NCI-H187 treated with DMSO at 0.1 percent for 48 hours (cell line): ENCODE measurements around the gene ITPR2.
"Not testable (repeated sequence)": the region's sequence is repeated elsewhere in the genome, so short reads cannot be mapped to it uniquely, and the experiment has no call there.

ENCODE experiments used
- DNase-seq: peaks from one replicate; lab custom pipeline; 2025; lab: John Stamatoyannopoulos, UW

Gene ITPR2

DNA sequence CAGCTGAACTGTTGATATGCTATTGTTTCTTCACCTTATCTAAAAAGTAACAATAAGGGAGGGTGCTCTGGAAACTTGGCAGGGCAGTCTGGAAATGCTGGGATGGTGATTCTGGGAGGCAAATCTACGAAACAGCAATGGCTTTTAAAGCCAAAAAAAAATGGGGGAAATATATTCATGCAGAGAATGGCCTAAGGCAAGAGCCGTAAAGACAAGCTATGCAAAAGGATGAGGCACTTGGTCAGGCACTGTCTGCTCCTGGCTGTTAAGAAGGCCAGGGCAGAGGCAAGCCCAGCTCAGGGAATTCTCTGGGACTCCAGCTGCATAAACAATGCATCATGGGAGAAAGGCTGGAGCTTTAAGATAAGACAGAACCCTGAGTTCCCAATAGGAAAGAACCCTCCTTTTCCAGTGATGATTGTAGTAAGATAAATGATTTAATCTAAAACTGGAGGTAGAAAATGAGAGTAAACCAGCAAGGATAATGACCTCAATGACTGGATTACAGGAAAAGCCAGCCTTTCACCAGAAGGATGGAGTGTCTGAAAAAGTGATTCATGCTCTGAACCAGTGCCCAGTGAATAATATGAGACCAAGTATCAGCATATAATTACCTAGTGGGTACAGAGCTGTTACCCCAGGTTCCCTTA is 46.0 kb downstream of the ITPR2 start:
- no peak for DNase-seq

DNA sequence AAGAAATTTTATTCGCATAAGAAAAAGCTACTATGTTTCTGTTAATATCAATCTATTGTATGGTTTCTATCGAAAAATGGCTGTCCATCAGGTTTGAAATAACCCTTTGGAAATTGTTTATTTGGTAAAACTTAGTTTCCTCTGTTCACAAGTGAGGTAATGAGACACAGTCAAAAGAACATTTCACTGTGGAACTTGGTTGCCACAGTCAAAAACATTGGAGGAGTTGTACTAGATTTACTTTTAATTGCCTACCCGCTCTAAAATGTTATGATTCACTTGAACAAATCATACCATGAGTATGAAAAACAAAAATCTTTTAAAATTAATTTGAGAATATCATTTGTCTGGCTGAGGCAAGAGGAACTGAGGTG is 46.5 kb downstream of the ITPR2 start:
- DNase-seq = no peak

GRCh38 chr12:26783816-26784379 is 49.1 kb downstream of the ITPR2 start:
- not testable (repeated sequence) for DNase-seq

- no peak for DNase-seq
These were observed 49.9 kb downstream of the ITPR2 start for GRCh38 chr12:26783131-26783526.

DNA sequence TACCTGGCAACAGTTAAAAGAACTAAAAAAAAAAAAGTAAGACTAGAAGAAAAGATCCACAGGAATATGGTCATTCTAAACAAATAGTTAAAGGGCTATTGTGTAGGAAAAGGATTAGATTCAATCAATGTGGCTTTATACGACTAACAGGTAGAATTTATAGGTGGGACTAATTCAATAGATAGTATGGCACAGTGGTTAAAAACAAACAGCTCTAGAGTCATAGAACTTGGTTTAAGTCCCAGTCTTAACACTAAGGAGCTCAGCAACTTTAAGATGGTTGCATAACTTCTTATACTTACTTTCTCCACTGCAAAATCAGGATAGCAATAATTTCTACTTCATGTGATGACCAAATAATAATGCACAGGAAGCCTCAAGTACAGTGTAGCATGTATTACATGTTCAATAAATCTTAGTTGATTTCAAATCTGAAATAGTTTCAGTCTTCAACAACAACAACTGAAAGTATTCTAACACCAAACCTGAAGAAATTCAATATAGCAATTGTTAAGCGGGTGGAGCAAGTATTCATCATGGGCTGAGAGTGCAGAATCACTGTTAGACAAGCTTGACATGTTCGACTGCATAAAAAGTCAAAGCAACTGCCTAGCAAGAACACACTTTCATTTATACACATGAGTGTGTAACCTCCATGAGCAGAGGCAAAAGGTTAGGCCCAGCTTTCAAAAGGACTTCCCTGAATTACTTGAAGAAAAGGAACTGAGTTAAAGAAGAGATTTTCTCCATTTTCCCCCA is 50.4 kb downstream of the ITPR2 start:
- DNase-seq = no peak

- not testable (repeated sequence) for DNase-seq
These were observed 52.3 kb downstream of the ITPR2 start for GRCh38 chr12:26780656-26781055.

DNA sequence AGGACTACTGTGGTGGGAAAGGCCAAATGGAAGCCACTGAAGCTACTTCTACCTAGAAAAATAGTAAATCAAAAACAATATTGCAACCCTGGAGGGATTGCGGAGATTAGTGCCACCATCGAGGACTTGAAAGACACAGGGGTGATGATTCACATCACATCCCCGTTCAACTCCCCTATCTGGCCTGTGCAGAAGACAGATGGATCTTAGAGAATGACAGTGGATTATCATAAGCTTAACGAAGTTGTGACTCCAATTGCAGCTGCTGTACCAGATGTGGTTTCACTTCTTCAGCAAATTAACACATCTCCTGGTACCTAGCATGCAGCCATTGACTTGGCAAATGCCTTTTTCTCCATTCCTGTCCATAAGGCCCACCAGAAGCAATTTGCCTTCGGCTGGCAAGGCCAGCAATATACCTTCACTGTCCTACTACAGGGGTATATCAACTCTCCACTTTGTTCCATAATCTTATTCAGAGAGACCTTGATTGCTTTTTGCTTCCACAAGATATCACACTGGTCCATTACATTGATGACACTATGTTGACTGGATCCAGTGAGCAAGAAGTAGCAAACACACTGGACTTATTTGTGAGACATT is 54.7 kb downstream of the ITPR2 start:
- DNase-seq = not testable (repeated sequence)

DNA sequence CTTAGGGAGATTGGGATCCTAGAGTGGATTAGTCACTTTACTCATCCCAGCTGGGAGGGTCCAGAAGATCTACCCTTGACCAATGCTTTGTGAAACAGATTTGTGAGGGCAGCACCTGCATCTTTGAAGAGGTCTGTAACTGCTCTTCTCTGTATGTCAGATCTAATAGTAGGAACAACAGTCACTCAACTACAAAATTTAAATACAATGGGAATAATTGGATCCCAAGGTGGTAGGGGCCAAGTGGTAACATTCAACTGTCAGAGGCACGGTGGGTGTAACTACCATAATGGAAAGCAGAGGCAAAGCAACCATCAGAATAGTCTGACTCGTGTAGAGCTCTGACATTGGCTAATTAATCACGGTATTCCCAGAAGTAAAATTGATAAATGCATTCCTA is 55.8 kb downstream of the ITPR2 start:
- no peak for DNase-seq

DNA sequence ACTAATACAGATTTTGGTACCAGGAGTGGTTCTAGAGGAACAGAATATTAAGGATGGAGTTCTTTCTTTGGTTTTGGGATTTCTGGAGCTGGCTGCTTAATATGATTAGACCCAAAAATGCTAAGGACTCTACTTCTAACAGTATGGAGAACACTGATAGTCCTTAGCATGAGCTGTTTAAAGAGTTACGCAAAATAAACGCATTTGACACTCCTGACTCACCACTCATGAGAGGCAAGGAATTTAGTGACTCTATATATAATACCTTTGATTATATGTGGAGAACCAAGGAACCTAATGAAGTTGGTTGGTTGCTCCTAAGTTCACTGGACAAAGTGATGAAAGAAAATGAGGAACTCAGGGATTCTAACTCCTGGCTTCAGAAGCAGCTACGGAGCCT is 57.0 kb downstream of the ITPR2 start:
- not testable (repeated sequence) for DNase-seq

GRCh38 chr12:26773313-26774104 is 59.5 kb downstream of the ITPR2 start:
- DNase-seq = no peak

DNA sequence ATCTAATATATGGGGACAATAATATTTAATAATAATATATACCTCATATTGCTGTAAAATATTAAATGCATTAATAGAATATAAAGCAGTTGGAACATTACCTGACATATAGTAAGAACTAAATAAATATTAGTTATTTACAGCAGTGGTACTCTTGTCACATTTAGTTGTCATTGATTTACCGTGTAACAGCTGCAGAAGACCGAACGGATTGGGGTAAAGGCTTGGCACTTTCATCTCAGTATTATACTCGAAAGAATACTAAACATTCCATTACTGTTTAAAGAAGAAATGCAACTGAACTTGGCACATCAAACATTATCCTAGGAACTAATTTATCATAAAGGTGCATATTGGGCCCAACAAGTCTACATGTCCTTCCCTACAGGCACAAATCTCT is 61.1 kb downstream of the ITPR2 start:
- no peak for DNase-seq

DNA sequence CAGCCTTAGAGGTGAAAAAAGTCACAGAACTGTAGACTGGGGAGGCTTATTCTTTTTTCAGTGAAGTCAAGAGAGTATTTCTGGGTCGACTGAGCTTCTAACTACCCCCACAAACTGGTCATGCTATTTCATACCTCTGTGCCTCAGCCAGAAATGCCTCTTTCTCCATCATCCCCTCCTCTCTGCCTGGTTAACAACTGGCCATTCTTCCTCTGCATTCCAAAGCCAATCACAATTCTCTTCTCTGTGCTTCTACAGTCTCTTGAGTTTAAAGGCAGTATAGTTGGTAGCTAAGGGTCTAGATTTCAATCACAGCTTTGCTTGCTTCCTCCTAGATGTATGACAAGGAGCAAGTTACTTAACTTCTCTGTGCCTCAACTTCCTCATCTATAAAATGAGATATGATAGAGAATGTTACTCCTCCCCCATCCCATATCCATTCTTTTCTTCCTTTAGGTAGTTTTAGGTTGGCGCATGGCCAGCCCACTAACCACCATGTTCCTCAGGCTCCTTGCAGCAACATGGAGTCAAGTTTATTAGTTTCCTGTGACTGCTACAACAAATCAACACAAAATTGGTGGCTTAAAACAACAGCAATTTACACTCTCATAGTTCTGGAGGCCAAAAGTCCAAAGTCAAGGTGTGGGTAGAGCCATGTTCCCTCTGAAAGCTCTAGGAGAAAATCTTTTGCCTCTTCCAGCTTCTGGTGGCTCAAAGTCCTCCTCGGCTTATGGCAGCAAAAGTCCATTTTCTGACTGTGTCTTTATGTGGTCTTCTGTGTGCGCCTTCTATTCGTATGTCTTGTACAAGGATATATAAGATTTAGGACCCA is 62.5 kb downstream of the ITPR2 start:
- no peak for DNase-seq

DNA sequence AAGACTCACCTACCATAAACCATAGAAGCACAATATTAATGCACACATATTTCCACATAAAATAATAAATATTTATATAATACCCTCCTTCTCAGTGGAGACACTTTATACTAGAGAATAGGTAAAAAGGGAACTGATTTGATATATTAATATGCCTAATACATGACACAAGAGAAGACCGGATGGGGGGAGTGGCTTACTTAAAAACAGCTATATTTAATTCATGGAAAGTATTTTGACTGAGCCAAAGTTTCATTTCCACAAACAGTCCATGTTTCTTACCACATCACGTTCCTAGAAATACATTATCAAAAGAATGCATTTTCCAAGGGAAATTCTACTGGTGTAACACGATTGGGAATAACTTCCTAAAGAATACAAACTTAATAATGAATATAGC is 63.4 kb downstream of the ITPR2 start:
- no peak for DNase-seq

- DNase-seq = no peak
These were observed 64.1 kb downstream of the ITPR2 start for GRCh38 chr12:26768611-26769603.

- DNase-seq = no peak
These were observed 65.1 kb downstream of the ITPR2 start for GRCh38 chr12:26767865-26768264.

DNA sequence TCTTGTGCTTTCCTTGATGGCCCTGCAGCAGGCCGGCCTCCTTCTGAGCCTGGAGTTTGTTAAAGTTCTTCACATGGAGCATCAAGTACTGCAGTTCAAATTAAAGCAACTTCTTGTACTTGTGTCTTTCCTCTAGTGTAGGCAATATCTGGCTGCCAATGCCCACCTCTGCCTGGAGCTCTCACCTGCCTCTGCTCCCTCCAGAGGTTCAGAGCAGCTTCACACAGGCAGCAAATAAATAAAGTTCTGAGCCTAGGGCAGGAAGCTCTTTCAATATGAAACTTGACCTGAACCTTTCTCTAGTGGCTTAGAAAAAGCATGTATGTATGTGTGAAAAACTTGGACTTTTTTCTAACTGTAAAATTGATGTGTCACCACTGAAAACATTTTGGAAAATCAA is 65.9 kb downstream of the ITPR2 start:
- no peak for DNase-seq

DNA sequence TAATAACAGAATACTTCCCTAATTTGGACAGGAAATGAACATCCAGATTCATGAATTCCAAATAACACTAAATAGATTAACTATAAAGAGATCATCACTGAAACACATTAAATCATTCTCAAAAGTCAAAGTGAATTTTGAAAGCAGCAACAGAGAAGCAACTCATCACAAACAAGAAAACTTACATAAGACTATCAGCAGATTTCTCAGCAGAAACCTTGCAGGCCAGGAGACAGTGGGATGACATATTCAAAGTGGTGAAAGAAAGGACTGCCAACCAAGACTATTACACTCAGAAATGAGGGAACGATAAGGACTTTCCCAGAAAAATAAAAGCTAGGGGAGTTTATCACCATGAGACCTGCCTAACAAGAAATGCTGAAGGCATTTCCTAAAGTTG is 70.8 kb downstream of the ITPR2 start:
- no peak for DNase-seq

GRCh38 chr12:26761775-26762174 is 71.2 kb downstream of the ITPR2 start:
- DNase-seq = no peak

GRCh38 chr12:26760657-26761293 is 72.2 kb downstream of the ITPR2 start:
- no peak for DNase-seq

DNA sequence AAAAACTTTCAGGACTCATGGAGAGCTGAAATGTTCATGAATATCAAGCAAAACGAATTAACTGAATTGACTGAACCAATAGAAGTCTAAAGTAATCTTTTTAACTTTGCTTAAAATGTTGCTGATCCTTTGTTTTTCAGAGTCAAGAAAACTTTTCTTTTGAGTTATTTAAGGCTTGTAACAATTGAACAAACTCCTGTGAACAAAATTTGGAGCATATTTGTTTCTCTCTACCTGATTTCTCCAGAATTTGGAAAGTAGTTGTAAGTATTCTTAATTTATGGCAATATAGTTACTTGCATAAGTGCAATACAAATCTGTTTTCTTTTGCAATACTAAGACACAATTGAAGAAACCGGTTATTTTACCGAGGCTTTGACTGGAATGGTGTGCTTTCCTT is 77.6 kb downstream of the ITPR2 start:
- not testable (repeated sequence) for DNase-seq
